KMS-11 (cell line): Measurements from ENCODE around the gene UPB1.

Source experiments
- H2AFZ ChIP-seq: fragments of 200-600 bp; sonication (generic); 2 replicates; pipeline ENCODE4 v1.6.1; 2016; ENCODE audit warnings: antibody characterized with exemption, mixed run types, low read depth
- H3K27ac ChIP-seq: fragments of 200-600 bp; sonication (generic); 2 replicates; pipeline ENCODE4 v1.6.1; 2016; ENCODE audit warnings: mild to moderate bottlenecking, mixed run types
- H3K27me3 ChIP-seq: fragments of 200-600 bp; sonication (generic); 2 replicates; pipeline ENCODE4 v1.6.1; 2017; ENCODE audit warnings: mild to moderate bottlenecking, low read depth, mixed run types, moderate library complexity; ENCODE audit not compliant: insufficient read depth
- H3K36me3 ChIP-seq: fragments of 200-600 bp; sonication (generic); 2 replicates; pipeline ENCODE4 v1.6.1; 2017; ENCODE audit warnings: mild to moderate bottlenecking, mixed run types; ENCODE audit not compliant: insufficient read depth
- H3K4me1 ChIP-seq: fragments of 200-600 bp; sonication (generic); 2 replicates; pipeline ENCODE4 v1.6.1; 2016; ENCODE audit warnings: mild to moderate bottlenecking, low read depth, mixed run types; ENCODE audit not compliant: poor library complexity, severe bottlenecking
- H3K4me2 ChIP-seq: fragments of 200-600 bp; sonication (generic); 2 replicates; pipeline ENCODE4 v1.7.0; 2016; ENCODE audit warnings: mild to moderate bottlenecking, mixed run types
- H3K4me3 ChIP-seq: fragments of 200-600 bp; sonication (generic); IDR thresholded peaks from 2 replicates; pipeline ENCODE4 v1.6.1; 2017; ENCODE audit warnings: low read depth, low read length, mixed read lengths; ENCODE audit not compliant: insufficient read depth
- H3K79me2 ChIP-seq: fragments of 200-600 bp; sonication (generic); 2 replicates; pipeline ENCODE4 v1.6.1; 2016; ENCODE audit warnings: low read depth, mixed run types; ENCODE audit not compliant: insufficient read depth
- H3K9ac ChIP-seq: fragments of 200-600 bp; sonication (generic); 2 replicates; pipeline ENCODE4 v1.6.1; 2016; ENCODE audit warnings: mild to moderate bottlenecking, mixed run types
- H4K20me1 ChIP-seq: fragments of 200-600 bp; sonication (generic); 2 replicates; pipeline ENCODE4 v1.6.1; 2016; ENCODE audit warnings: mild to moderate bottlenecking, mixed run types; ENCODE audit not compliant: insufficient read depth
- TF ChIP-seq, protein P1 (sequence below): fragments of 200-600 bp; sonication (generic); conservative IDR thresholded peaks from 2 replicates; pipeline ENCODE4 v1.6.1; 2017; ENCODE audit warnings: low read depth, mild to moderate bottlenecking, antibody characterized with exemption, low read length, moderate library complexity, mixed read lengths

Gene UPB1

DNA sequence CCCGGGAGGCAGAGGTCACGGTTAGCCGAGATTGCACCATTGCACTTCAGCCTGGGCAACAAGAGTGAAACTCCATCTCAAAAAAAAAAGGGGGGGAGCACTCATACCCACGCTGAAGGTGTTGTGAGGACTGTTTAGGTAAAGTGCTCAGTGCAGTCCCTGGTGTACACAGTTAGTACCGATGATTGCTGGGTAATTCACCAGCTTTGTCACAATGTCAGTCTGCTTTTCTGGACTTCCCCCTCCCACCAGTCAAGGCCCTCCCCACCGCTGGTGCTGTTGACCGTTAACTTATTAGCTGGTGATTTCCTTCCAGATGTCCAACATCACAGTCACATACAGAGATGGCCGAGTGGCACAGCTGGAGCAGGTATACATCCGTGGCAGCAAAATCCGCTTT, 72.5 kb downstream of the UPB1 start:
- H3K4me1 ChIP-seq = peaks cover 33% of the 10 kb centered on the region
- H3K27me3 ChIP-seq = no peaks in the 10 kb centered on the region
- TF ChIP-seq, protein P1, sequence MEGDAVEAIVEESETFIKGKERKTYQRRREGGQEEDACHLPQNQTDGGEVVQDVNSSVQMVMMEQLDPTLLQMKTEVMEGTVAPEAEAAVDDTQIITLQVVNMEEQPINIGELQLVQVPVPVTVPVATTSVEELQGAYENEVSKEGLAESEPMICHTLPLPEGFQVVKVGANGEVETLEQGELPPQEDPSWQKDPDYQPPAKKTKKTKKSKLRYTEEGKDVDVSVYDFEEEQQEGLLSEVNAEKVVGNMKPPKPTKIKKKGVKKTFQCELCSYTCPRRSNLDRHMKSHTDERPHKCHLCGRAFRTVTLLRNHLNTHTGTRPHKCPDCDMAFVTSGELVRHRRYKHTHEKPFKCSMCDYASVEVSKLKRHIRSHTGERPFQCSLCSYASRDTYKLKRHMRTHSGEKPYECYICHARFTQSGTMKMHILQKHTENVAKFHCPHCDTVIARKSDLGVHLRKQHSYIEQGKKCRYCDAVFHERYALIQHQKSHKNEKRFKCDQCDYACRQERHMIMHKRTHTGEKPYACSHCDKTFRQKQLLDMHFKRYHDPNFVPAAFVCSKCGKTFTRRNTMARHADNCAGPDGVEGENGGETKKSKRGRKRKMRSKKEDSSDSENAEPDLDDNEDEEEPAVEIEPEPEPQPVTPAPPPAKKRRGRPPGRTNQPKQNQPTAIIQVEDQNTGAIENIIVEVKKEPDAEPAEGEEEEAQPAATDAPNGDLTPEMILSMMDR = no peak
- H3K27ac ChIP-seq = no peak overlapping the region
- no peak overlapping the region for H3K4me3 ChIP-seq
- H3K4me2 ChIP-seq = no peak overlapping the region
- H2AFZ ChIP-seq = no peak overlapping the region
- peaks cover 18% of the 10 kb centered on the region for H4K20me1 ChIP-seq
- H3K36me3 ChIP-seq = no peaks in the 10 kb centered on the region; the same call in 1 of the 2 replicates
- H3K79me2 ChIP-seq = peaks cover 55% of the 10 kb centered on the region
- H3K9ac ChIP-seq = no peak overlapping the region

DNA sequence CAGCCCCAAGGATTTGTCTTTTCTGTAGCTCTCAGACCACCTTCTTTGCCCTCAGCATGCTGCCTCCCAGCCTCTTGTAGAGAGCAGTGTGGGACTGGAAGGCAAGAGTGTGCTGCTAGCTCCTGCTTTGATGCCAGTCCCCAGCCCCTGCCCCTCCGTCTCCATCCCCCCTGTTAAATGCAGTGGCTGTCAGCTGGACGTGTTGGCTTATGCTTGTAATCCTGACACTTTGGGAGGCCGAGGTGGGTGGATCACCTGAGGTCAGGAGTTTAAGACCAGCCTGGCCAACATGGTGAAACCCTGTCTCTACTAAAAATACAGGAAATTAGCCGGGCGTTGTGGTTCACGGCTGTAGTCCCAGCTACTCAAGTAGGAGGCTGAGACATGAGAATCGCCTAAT, 76.1 kb downstream of the UPB1 start:
- no peaks in the 10 kb centered on the region; the same call in 1 of the 2 replicates for H3K36me3 ChIP-seq
- no peaks in the 10 kb centered on the region for H3K27me3 ChIP-seq
- peaks cover 4% of the 10 kb centered on the region for H3K4me1 ChIP-seq
- no peak overlapping the region for H3K27ac ChIP-seq
- TF ChIP-seq, protein P1 = no peak
- H3K4me3 ChIP-seq = no peak overlapping the region
- H4K20me1 ChIP-seq = no peaks in the 10 kb centered on the region; the same call in 1 of the 2 replicates
- no peak overlapping the region for H2AFZ ChIP-seq
- no peak overlapping the region for H3K4me2 ChIP-seq
- H3K79me2 ChIP-seq = peaks cover 19% of the 10 kb centered on the region; the same call in 1 of the 2 replicates
- H3K9ac ChIP-seq = no peak overlapping the region

DNA sequence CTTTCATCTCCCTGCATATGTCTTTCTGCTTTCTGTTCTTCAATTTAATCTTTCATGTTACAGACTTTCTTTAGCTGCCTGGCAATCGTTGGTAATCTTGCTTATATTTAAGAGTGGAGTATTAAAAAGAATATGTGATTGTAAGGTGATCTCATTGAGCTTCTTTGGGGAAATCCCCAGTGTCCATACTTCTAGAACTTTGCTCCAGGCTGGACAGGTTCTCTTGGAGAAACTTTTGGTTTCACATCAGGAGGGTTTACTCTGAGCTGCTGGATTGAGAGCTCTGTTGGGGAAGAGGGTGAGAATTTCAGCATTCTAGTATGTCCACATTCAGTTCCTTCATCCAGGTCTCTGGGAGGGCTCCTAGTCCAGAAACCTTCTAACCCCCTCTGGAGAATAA, 81.6 kb downstream of the UPB1 start:
- Histone ChIP-seq H3K27ac (no peak overlapping the region), H2AFZ (no peak overlapping the region), H3K4me2 (no peak overlapping the region), H3K27me3 (no peaks in the 10 kb centered on the region), H3K4me1 (no peaks in the 10 kb centered on the region), H3K4me3 (no peak overlapping the region), H4K20me1 (no peaks in the 10 kb centered on the region), H3K9ac (no peak overlapping the region), H3K36me3 (no peaks in the 10 kb centered on the region), H3K79me2 (no peaks in the 10 kb centered on the region)
- TF ChIP-seq, protein P1 = no peak
